HG02588 (cell line): Measurements from ENCODE around the gene KDF1.
"Not testable (repeated sequence)": the region's sequence is repeated elsewhere in the genome, so short reads cannot be mapped to it uniquely, and the experiment has no call there.

Source experiments
- ATAC-seq: cut with Tn5 transposase; IDR thresholded peaks from one replicate; pipeline ENCODE4 v1.9.1; 2021; ENCODE audit warnings: mild to moderate bottlenecking, moderate library complexity; ENCODE audit not compliant: unreplicated experiment

KDF1 gene

GRCh38 chr1:26994787-26995517 lies 34.7 kb upstream of the KDF1 start:
- no peak for ATAC-seq

GRCh38 chr1:26994020-26994786 lies 33.9 kb upstream of the KDF1 start:
- no peak for ATAC-seq

- no peak for ATAC-seq
Observed at GRCh38 chr1:26993237-26994019, 33.2 kb upstream of the KDF1 start, which contains the start of gene TRNP1. TSS of gene TRNP1 (plus strand) at chr1:26993692. CDS start at chr1:26993787, 95 bp downstream.

GRCh38 chr1:26991310-26992116 lies 31.2 kb upstream of the KDF1 start:
- no peak for ATAC-seq

- ATAC-seq = not testable (repeated sequence)
Observed at GRCh38 chr1:26989403-26990109, 29.3 kb upstream of the KDF1 start.

GRCh38 chr1:26986658-26987057 lies 26.4 kb upstream of the KDF1 start:
- ATAC-seq = no peak

- ATAC-seq = no peak
Observed at GRCh38 chr1:26984291-26984690, 24.0 kb upstream of the KDF1 start.

GRCh38 chr1:26983863-26984262 lies 23.6 kb upstream of the KDF1 start:
- ATAC-seq = no peak

GRCh38 chr1:26981146-26981846 lies 21.0 kb upstream of the KDF1 start:
- no peak for ATAC-seq

- no peak for ATAC-seq
Observed at GRCh38 chr1:26978901-26979300, 18.6 kb upstream of the KDF1 start.

- ATAC-seq = no peak
Observed at GRCh38 chr1:26976621-26977510, 16.6 kb upstream of the KDF1 start.

GRCh38 chr1:26972821-26973220 lies 12.6 kb upstream of the KDF1 start:
- no peak for ATAC-seq

- ATAC-seq = no peak
Observed at GRCh38 chr1:26972390-26972789, 12.1 kb upstream of the KDF1 start.

- no peak for ATAC-seq
Observed at GRCh38 chr1:26971590-26971989, 11.3 kb upstream of the KDF1 start.

GRCh38 chr1:26970810-26971209 lies 10.5 kb upstream of the KDF1 start:
- ATAC-seq = no peak

GRCh38 chr1:26965628-26966027 lies 5.4 kb upstream of the KDF1 start:
- ATAC-seq = no peak

GRCh38 chr1:26965213-26965612 lies 4.9 kb upstream of the KDF1 start:
- ATAC-seq = no peak

GRCh38 chr1:26961826-26962225 lies 1.6 kb upstream of the KDF1 start:
- ATAC-seq = no peak

- ATAC-seq = no peak
Observed at GRCh38 chr1:26960625-26960966, 328 bp upstream of the KDF1 start.
